MV-4-11 (cell line): ENCODE results near the gene AMHR2.

ENCODE experiments used
- DNase-seq: peaks from one replicate; lab custom pipeline; 2025; lab: John Stamatoyannopoulos, UW

The AMHR2 gene

GRCh38 chr12:53453953-53454640, 30.4 kb downstream of the AMHR2 start:
- no peak for DNase-seq

DNA sequence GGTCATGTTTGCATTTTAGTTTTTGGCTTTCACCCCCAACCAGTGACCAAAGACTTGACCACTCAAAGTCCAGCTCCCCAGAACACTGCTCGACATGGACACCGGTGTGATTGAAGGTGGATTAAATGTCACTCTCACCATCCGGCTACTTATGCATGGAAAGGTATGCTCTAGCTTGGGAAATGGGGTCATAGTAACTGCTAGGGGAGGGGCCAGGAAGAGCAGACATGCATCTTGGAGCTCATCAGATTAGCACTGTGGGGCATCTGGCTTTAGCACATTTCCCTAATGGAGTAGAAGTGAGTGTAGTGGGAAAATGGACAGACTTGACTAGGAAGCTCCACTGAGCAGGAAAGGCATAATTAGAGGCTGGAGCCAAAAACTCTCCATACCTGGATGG, 31.1 kb downstream of the AMHR2 start:
- DNase-seq = no peak

- no peak for DNase-seq
These were observed 33.2 kb downstream of the AMHR2 start for GRCh38 chr12:53456654-53457366.

- no peak for DNase-seq
These were observed 35.4 kb downstream of the AMHR2 start for GRCh38 chr12:53459097-53459496.

GRCh38 chr12:53461059-53461458, 37.4 kb downstream of the AMHR2 start:
- no peak for DNase-seq

DNA sequence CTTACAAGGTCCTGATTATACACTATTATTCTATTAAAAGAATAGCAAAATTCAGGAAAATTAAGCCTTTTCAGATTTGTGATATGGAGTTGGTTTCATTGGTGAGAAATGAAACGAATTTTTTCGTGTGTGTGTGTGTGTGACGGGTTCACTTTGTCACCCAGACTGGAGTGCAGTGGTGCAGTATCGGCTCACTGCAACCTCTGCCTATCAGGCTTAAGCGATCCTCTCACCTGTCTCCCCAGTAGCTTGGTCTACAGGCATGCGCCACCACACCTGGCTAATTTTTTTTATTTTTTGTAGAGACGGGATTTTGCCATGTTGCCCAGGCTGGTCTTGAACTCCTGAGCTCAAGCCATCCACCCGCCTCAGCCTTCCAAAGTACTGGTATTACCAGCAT, 37.9 kb downstream of the AMHR2 start:
- DNase-seq = no peak

DNA sequence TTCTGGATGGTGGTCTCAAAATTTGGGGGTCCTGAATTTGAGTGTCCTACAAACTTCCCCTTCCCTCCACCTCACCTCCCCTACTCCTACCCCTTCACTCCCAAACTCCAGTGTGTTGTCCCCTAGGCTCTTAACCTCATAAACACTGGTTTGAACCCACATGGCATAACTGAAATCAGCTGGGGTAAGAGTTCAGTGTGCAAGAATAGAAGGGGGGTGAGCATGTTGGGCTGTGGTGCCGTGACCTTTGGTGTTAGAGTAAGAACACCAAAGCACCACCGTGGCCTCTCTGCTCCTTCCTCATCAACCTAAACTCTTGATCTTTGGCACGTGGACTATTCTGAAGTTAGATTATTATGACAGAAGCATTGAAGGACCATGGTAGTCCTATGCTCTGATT, 39.3 kb downstream of the AMHR2 start:
- no peak for DNase-seq

GRCh38 chr12:53463802-53464560, 40.3 kb downstream of the AMHR2 start:
- no peak for DNase-seq

- DNase-seq = no peak
These were observed 41.2 kb downstream of the AMHR2 start for GRCh38 chr12:53464685-53465418.

DNA sequence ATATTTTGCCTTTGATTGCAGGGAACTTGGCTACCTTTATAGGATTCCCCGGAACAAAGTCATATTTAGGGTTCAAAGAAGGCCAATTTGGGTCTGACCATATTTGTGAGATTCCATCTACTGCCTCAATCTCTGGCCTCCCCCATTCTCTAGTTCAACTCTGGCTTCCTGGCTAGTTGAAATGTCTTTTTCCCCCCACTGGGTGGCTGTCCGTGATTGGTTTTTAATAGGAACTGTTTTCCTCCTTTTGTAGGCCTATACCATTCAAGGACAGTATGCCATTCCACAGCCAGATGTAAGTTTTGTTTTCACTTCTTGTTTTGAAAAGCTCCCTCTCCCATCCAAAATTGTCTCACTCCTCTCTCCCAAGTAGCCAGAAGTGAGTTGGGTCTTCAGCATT, 42.0 kb downstream of the AMHR2 start:
- DNase-seq = peak; percentile 50

- DNase-seq = no peak
These were observed 43.0 kb downstream of the AMHR2 start for GRCh38 chr12:53466640-53467039.

DNA sequence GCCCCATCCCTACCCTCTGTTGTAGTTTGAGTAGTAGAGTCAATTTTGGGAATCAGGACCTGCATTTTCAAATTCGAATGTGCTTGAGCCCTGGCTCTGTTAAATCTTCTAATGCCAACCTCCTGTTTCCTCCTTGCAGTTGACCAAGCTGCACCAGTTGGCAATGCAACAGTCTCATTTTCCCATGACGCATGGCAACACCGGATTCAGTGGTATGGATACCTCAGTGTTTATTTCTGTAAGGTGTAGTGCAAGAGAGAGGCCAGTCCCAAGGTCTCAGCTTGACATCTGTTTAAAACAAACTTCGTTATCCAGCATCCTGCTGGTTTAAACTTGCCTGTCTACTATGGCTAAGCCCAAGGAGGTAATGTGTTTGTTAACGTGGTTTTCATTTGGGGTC, 43.4 kb downstream of the AMHR2 start:
- DNase-seq = no peak

DNA sequence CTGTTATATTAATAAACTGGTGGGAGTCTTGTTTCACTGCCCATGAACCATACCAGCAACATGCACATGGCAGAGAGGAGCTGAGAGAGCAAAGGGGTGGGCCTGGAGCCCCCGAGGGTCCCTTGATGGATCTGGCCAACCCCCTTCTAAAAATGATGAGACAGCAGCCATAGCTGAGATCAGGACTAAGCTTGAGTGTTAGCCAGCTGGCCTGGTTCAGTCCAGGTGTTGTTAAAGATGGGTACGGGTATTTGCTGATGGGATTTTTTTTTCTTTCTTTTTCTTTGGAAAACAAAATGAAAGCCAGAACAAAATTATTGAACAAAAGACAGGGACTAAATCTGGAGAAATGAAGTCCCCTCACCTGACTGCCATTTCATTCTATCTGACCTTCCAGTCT, 44.2 kb downstream of the AMHR2 start:
- DNase-seq = no peak

DNA sequence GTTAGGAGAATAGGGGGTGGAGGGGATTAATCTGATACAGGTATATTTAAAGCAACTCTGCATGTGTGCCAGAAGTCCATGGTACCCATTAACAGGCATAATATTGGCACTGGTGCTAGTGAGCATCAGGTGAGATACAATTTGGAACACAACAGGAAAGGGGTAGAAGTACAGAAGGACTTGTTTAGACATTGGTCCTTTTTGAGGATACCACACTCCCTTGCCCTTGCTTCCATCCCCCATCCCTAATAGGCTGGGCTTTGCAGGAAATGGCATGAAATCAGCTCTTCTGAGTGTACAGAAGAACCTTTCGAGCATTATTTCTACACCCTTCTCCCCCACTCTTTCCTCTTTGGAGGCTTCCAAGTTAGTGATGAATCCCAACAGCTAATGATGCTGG, 44.6 kb downstream of the AMHR2 start:
- DNase-seq = no peak

DNA sequence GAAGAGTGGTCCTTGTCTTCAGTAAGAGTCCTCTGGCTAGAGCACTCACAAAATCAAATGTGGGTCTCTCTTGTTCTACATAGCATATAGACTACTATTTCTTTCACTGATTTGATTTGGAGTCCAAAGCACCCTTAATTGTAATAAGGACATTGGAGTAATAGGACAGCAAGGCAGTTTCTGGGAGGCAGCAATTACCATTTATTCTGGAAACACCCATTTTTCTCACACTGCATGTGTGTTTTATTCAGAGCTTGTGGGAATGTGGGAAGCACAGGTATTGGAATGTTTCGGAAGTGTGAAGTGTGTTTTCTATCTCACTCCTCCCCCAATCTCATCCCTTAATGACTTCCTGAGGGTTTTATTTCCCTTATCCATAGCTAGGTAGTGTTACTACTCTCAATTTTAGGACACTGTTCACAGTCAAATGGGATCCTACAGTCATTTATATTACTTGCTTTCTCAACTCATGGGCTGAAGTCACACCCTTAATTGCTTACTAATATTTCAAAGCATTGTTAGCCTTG, 48.5 kb downstream of the AMHR2 start:
- DNase-seq = no peak

- DNase-seq = no peak
These were observed 50.4 kb downstream of the AMHR2 start for GRCh38 chr12:53474077-53474476.

DNA sequence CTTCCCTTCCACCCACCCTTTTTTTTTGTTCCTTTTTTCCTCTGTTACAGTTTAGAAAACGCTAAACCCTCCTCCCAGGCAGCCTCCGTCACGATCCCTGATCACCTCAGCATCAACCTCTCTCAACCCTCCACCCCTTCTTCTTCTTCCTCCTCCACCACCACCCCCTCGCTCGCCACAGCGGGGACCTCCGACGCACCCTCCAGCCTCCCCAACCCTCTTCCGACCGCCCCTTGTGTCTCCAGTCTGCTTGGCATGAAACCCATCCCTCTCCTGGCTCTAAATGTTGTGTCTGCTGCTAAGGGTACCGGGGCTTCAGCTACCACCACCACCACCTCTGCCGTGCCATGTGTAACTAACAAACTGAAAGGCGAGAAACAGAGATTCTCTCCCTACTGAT, 51.2 kb downstream of the AMHR2 start:
- peak; percentile 32 for DNase-seq

DNA sequence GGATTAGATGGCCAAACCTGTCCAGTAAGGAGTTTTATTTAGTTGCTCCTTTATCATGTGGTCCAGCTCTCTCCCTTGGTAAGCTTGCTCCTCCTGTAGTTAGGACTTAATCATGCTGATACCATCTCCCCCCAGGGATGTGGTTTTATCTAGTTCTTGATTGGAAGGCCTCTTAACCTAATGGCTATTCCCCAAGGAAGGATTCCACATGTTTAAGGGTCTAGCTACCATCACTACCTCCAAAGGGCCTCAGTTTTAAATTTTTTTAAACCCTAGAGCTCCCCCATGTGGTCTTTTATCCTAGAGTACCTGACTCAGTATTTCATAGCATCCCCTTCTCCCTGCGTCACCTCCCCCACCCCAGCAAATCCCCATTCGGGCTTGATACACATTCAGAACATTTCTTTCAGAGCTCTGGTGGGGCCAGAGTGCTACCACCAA, 53.1 kb downstream of the AMHR2 start:
- DNase-seq = no peak

GRCh38 chr12:53478865-53479264, 55.2 kb downstream of the AMHR2 start:
- no peak for DNase-seq

DNA sequence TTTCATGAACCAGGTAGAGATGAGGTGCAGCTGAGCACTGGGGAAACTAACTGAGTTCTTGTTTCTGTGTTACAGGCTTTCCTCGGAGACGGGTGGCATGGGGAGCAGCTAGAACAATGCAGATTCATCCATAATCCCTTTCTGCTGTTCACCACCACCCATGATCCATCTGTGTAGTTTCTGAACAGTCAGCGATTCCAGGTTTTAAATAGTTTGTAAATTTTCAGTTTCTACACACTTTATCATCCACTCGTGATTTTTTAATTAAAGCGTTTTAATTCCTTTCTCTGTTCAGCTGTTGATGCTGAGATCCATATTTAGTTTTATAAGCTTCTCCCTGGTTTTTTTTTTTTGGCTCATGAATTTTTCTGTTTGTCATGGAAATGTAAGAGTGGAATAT, 55.7 kb downstream of the AMHR2 start:
- DNase-seq = no peak

- no peak for DNase-seq
These were observed 57.1 kb downstream of the AMHR2 start for GRCh38 chr12:53480491-53481442.
